Common myeloid progenitor, CD34-positive (primary cell): Measurements from ENCODE around the gene PGBD2. TPM values are rescaled to one million over a fixed set of nuclear protein-coding genes. Genes with fewer than 3 reads are reported as not detected.

Source experiments
- CTCF ChIA-PET: fragments of 350-600 bp; sonication (Branson Sonifier 250); formaldehyde crosslinking; loops from one replicate; lab custom pipeline; 2021; ENCODE audit warnings: antibody characterized with exemption; lab: Charles Lee
- POLR2A ChIA-PET: fragments of 350-600 bp; sonication (Branson Sonifier 250); formaldehyde crosslinking; loops from one replicate; lab custom pipeline; 2021; ENCODE audit warnings: antibody characterized with exemption; lab: Charles Lee
- DNase-seq, 3 donors: peaks; one replicate each; pipeline versions ENCODE4 v3.0.0 to v3.0.0-alpha.2; 2013
- H3K27ac ChIP-seq, 2 experiments: 1 replicate in 1 of 2; 2 replicates in 1 of 2; pipeline ENCODE4 v1.7.0; 2013; ENCODE audit warnings: inconsistent platforms in 2 of 2, low read length in 2 of 2, mild to moderate bottlenecking in 2 of 2, low read depth in 1 of 2, moderate library complexity in 1 of 2; ENCODE audit not compliant: severe bottlenecking in 2 of 2, insufficient read depth in 1 of 2, poor library complexity in 1 of 2
- H3K27me3 ChIP-seq, 5 experiments: replicated peaks in 2 of 5; 1 replicate in 3 of 5; 2 replicates in 2 of 5; pipeline versions ENCODE4 v1.6.1 to v1.7.0; 2013; ENCODE audit warnings: low read length in 4 of 5, mild to moderate bottlenecking in 2 of 5, moderate library complexity in 2 of 5, inconsistent platforms in 1 of 5; ENCODE audit not compliant: insufficient read depth in 5 of 5, control insufficient read depth in 4 of 5
- H3K36me3 ChIP-seq, 4 experiments: 1 replicate in 2 of 4; 2 replicates in 2 of 4; pipeline versions ENCODE4 v1.6.1 to v1.7.0; 2013; ENCODE audit warnings: low read length in 3 of 4, control low read depth in 1 of 4, mild to moderate bottlenecking in 1 of 4; ENCODE audit not compliant: control insufficient read depth in 4 of 4, insufficient read depth in 4 of 4
- H3K4me1 ChIP-seq, 4 experiments: 1 replicate in 3 of 4; 2 replicates in 1 of 4; pipeline versions ENCODE4 v1.6.1 to v1.7.1; 2013; ENCODE audit warnings: low read length in 3 of 4, mild to moderate bottlenecking in 3 of 4, control low read depth in 1 of 4, inconsistent platforms in 1 of 4, moderate library complexity in 1 of 4; ENCODE audit not compliant: control insufficient read depth in 4 of 4, insufficient read depth in 4 of 4; ENCODE audit errors: control extremely low read depth in 1 of 4
- H3K4me3 ChIP-seq, 7 experiments: 1 replicate in 4 of 7; 2 replicates in 3 of 7; pipeline versions ENCODE4 v1.5.1 to v1.7.0; 2013; ENCODE audit warnings: mild to moderate bottlenecking in 7 of 7, low read length in 6 of 7, moderate library complexity in 6 of 7, inconsistent platforms in 2 of 7, low read depth in 2 of 7, control low read depth in 1 of 7; ENCODE audit not compliant: insufficient read depth in 4 of 7, control insufficient read depth in 1 of 7; ENCODE audit errors: extremely low read depth in 1 of 7
- H3K9me3 ChIP-seq, 5 experiments: 1 replicate in 4 of 5; 2 replicates in 1 of 5; pipeline versions ENCODE4 v1.6.1 to v1.7.1; 2013; ENCODE audit warnings: low read length in 4 of 5, mild to moderate bottlenecking in 2 of 5, inconsistent platforms in 1 of 5, low read depth in 1 of 5, moderate library complexity in 1 of 5; ENCODE audit not compliant: control insufficient read depth in 4 of 5, insufficient read depth in 2 of 5; ENCODE audit errors: control extremely low read depth in 1 of 5
- WGBS: methylation state at CpG from one replicate; pipeline ENCODE4 v1.1.5; 2013; ENCODE audit not compliant: insufficient coverage; 5-methylcytosine and 5-hydroxymethylcytosine counted together
- polyA plus RNA-seq: library from polyadenylated mRNA; unstranded; fragments of 120-200 nt; gene quantifications from one replicate; pipeline ENCODE4 v1.2.1, GENCODE V29; 2013

The PGBD2 gene, protein sequence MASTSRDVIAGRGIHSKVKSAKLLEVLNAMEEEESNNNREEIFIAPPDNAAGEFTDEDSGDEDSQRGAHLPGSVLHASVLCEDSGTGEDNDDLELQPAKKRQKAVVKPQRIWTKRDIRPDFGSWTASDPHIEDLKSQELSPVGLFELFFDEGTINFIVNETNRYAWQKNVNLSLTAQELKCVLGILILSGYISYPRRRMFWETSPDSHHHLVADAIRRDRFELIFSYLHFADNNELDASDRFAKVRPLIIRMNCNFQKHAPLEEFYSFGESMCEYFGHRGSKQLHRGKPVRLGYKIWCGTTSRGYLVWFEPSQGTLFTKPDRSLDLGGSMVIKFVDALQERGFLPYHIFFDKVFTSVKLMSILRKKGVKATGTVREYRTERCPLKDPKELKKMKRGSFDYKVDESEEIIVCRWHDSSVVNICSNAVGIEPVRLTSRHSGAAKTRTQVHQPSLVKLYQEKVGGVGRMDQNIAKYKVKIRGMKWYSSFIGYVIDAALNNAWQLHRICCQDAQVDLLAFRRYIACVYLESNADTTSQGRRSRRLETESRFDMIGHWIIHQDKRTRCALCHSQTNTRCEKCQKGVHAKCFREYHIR
- 6.5 TPM for polyA plus RNA-seq

DNA sequence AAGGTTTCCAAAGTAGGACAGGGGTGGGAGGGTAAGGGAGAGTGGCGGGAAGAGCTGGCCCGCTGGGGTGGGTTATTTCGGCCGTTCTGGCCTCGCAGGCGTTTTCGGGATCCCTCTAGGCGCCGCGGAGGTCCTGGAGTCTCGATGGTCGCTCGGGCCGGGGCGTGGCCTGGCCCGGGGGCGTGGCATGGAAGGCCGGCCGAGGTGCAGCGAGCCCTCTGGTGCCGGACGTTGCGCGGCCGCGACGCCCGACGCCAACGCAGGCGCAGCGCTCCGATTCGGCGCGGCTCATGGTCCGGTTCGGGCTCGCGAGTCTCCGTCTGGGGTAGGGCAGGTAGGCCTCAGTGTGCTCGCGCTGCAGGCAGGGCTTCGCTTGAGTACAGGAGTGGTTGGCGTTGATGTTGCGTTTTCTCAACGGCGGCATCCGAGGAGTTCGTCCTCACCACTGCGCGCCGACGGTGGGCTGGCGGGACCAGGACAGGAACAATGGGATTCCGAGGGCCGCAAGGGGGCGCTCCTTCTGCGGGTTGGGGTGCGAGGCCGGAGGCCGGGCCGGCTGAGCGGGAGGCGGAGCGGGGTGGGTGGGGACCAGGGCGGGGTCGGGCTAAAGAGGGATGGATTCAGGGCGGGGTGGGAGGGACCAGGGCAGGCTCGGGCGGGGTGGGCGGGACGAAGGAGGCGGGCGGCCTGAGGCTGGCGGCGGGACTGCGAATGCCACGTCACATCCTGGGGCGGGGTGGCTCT, at the start of gene PGBD2:
TSS of gene PGBD2 (plus strand) at position 227 of the 744 bp plus-strand sequence. CDS start 7,628 bp downstream, outside the sequence.
- no peaks in the 10 kb centered on the region for H3K27me3 ChIP-seq
- peak within 1 kb of the TSS; percentile 83 to 90 for H3K27ac ChIP-seq
- DNase-seq, result peak; percentile 94 to 97 (median 96)
- CTCF ChIA-PET, result interaction anchor here (0.7 to 1.8 kb wide), 11 partner anchors 9 to 77 kb away, joined by 3 to 5 read pairs (median 3); partner anchors contain the start of gene ZNF692
- no peaks in the 10 kb centered on the region for H3K9me3 ChIP-seq
- POLR2A ChIA-PET, result interaction anchor here (1.0 to 2.4 kb wide), 2 partner anchors 20 to 32 kb away, joined by 3 to 10 read pairs; no protein-coding TSS in a partner anchor
- peaks cover 0 to 5% (median 0%) of the 10 kb centered on the region in 4 experiments for H3K36me3 ChIP-seq
- peak within 1 kb of the TSS; percentile 77 to 93 (median 83) for H3K4me3 ChIP-seq
- H3K4me1 ChIP-seq, result peaks cover 2 to 18% (median 14%) of the 10 kb centered on the region in 4 experiments
- WGBS, result 0% methylated on average over 59 of the region's 80 CpGs

DNA sequence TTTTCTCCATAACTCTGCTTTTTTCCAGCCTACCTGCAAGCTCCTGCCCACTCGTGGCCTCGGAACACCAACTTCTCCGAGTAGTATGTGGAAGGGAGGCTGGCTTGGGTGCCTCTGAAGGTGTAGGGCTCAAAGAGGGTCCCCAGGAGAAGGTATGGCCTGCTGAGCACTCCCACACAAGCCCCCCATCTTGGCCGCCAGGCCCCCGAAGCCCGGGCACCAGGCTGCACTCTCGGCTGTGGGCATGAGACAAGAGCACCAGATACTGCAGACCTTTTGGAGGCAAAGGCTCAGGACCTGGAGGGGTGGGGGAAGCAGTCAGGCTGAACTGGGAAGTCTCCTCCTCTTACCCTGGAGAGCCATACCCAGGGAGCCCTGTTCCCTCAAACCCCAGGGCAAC, 48.8 kb upstream of the PGBD2 start:
- WGBS, result no CpG with 5 or more reads among the region's 7 CpGs

DNA sequence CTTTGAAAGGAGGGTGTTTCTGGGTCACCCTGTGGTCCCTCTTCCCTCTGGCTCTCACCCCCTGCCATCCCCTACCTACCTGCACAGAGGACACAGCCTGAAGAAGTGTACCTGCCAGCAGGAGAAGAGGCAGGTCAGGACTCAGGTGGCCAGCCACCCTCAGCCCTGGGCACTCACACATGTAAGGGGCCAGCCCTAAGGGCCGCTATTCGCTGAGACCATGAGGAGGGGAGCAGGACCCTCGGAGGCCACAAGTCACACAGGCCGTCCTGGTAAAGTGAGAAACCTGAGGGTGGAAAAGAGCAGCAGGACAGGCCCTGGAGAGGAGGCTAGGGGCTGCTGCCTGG, 48.3 kb upstream of the PGBD2 start:
- H3K4me3 ChIP-seq, result peak overlapping the region; percentile 2 to 77 (median 70)
- ChIA-PET CTCF (interaction anchor here (1.1 to 7.2 kb wide), 8 partner anchors 11 to 69 kb away, joined by 3 to 53 read pairs (median 8); partner anchors contain the start of gene ZNF672), POLR2A (interaction anchor here (1.3 to 2.8 kb wide), 3 partner anchors 16 to 48 kb away, joined by 4 to 17 read pairs (median 5); partner anchors contain the start of gene ZNF672)
- no peaks in the 10 kb centered on the region for H3K9me3 ChIP-seq
- WGBS, result 14% methylated on average over 4 of the region's 4 CpGs
- DNase-seq, result no peak
- H3K4me1 ChIP-seq, result peaks cover 2 to 36% (median 30%) of the 10 kb centered on the region in 4 experiments
- H3K27ac ChIP-seq, result peak overlapping the region in 1 of 2 experiments; percentile 84
- H3K27me3 ChIP-seq, result no peaks in the 10 kb centered on the region
- peaks cover 6 to 35% (median 15%) of the 10 kb centered on the region in 4 experiments for H3K36me3 ChIP-seq

More for the DNA sequence above, 48.8 kb upstream of the PGBD2 start:
- H3K4me1 ChIP-seq, result peaks cover 2 to 39% (median 26%) of the 10 kb centered on the region in 4 experiments
- ChIA-PET CTCF (interaction anchor here (1.4 to 7.2 kb wide), 2 partner anchors 14 to 28 kb away, joined by 3 to 53 read pairs; no protein-coding TSS in a partner anchor), POLR2A (interaction anchor here (1.3 kb wide), 1 partner anchor 19 kb away, joined by 4 read pairs; the partner anchor contains the start of gene ZNF672)
- H3K4me3 ChIP-seq, result peak overlapping the region in 4 of 7 experiments; percentile 70 to 77 (median 71)
- H3K36me3 ChIP-seq, result peaks cover 6 to 39% (median 17%) of the 10 kb centered on the region in 4 experiments
- no peaks in the 10 kb centered on the region for H3K27me3 ChIP-seq
- no peaks in the 10 kb centered on the region for H3K9me3 ChIP-seq
- DNase-seq, result no peak
- H3K27ac ChIP-seq, result peak overlapping the region in 1 of 2 experiments; percentile 84

DNA sequence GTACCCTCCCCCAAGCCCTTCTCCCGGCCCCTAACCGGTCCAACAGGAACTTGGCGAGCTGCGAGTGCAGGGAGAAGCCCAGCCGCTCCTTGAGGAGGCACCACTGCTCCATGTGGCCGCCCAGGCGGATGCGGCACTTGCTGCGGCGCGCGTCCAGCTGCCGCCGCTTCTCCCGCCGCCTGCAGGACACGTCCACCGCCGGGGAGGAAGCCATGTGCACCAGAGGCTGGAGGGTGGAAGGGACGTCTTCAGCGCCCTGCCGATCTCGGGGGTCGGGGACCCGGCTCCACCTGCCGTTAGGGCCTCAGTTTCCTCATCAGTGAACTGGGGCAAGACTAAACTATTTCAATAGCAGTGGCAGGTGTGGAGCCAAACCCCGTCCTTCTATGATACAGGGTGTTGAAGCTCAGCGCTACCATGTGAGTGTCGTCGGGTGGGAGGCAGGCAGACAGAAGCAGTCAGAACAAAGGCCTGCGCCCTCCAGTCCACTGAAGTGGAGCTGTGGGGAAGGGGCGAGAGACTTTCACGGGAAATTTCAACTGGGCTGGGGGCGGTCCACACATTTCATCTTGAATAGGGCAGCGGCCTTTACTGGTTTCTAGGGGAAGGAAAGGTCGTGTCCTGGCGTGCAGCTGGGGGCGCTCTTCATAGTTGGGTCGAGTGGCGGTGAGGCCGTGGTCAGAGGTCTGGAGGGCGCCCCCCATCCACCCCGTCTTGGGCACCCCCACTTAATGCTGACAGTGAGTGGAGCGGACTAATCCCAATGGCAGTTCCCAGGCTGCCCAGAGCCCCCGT, 47.7 kb upstream of the PGBD2 start:
- Histone ChIP-seq H3K36me3 (peaks cover 6 to 29% (median 14%) of the 10 kb centered on the region in 4 experiments), H3K4me1 (peaks cover 2 to 39% (median 35%) of the 10 kb centered on the region in 4 experiments), H3K27me3 (no peaks in the 10 kb centered on the region), H3K27ac (peak overlapping the region in 1 of 2 experiments; percentile 84), H3K4me3 (peak overlapping the region; percentile 2 to 77 (median 70)), H3K9me3 (no peaks in the 10 kb centered on the region)
- CTCF ChIA-PET, result interaction anchor here (1.0 to 7.2 kb wide), 11 partner anchors 11 to 68 kb away, joined by 3 to 53 read pairs (median 7); partner anchors contain the start of gene ZNF672
- 2% methylated on average over 27 of the region's 45 CpGs for WGBS
- POLR2A ChIA-PET, result interaction anchor here (1.1 to 2.8 kb wide), 4 partner anchors 15 to 47 kb away, joined by 3 to 17 read pairs (median 4); partner anchors contain the start of gene ZNF672
- peak in 2 of 3 donors; percentile 10 to 84 for DNase-seq

DNA sequence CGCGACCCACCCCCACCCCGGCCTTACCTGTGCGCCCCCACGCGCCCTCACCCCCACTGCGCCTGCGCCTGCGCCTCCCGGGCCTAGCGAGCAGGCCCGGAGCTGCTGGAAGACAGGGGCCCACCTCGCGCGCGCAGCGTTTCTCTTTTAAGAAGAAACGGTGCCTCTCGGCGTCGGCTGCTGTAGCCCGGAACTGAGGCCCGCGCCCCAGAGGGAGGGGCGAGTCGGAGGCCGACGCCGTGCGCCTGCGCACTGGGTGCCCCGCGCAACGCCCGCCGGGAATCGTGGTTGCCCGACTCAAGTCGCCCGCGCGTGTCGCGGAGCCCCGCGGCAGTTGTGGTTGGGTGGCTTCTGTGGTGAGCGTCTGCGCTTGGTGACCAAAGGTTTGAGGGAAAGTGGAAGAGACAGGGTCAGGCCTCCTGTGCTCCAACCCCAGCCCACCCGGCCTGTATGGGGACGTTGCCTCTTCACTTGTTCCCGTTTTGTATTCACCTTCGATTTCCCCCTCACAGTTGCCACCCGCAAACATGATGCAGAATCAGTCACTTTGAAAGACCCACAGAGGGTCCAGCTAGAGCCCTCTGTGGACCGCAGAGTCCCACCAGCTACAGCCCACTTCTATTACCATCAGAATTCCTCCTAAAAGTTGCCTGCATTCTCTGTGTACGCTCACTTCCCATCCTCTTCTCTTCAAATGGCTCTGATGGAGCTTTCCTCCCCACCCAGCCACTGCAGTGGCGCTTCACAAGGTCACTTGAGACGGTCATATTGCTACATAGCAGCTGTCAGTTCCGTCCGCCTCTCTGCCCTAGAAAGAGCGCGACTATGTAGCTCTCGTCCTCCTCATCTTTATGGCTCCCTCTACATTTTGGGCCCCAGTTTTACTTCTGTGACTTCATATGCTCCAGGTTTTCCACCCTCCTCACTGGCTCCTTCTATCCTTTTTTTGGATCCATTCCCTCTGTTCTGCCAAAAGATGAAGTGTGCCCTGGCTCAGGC, 46.8 kb upstream of the PGBD2 start, which contains the start of gene ZNF692:
TSS of gene ZNF692 (minus strand) at position 195 of the 999 bp plus-strand sequence. CDS start 776 bp downstream, outside the sequence.
- Histone ChIP-seq H3K4me1 (peaks cover 2 to 48% (median 43%) of the 10 kb centered on the region in 4 experiments), H3K4me3 (peak within 1 kb of the TSS; percentile 20 to 85 (median 72)), H3K27me3 (no peaks in the 10 kb centered on the region), H3K27ac (peak within 1 kb of the TSS; percentile 81 to 84), H3K9me3 (no peaks in the 10 kb centered on the region), H3K36me3 (peaks cover under 1 to 20% (median 11%) of the 10 kb centered on the region in 4 experiments)
- peak; percentile 98 to 99 (median 99) for DNase-seq
- ChIA-PET POLR2A (interaction anchor here (0.9 to 2.8 kb wide), 6 partner anchors 14 to 46 kb away, joined by 3 to 17 read pairs (median 4); partner anchors contain the start of gene ZNF672), CTCF (interaction anchor here (1.0 to 7.2 kb wide), 13 partner anchors 12 to 67 kb away, joined by 3 to 53 read pairs (median 7); partner anchors contain the start of gene ZNF672)
- 13% methylated on average over 41 of the region's 62 CpGs for WGBS
